ENCODE results near the gene ZNF837. TPM values are rescaled to one million over a fixed set of nuclear protein-coding genes. Genes with fewer than 3 reads are reported as not detected.
"Not testable (repeated sequence)": the region's sequence is repeated elsewhere in the genome, so short reads cannot be mapped to it uniquely, and the experiment has no call there.

ZNF837 gene
- total and polyA plus RNA-seq, 2 donors = 2.9 to 3.8 TPM

GRCh38 chr19:58380037-58380661, 681 bp downstream of the ZNF837 start:
- Histone ChIP-seq H3K27ac (ENCODE audit: low read depth in 1 of 2, low read length in 1 of 2) (peak overlapping the region; percentile 93 to 95), H3K36me3 (ENCODE audit: control insufficient read depth in 2 of 2, insufficient read depth in 2 of 2, low read length in 1 of 2) (no peaks in the 10 kb centered on the region), H3K27me3 (ENCODE audit: control insufficient read depth in 2 of 2, insufficient read depth in 1 of 2, low read length in 1 of 2) (no peaks in the 10 kb centered on the region), H3K4me3 (ENCODE audit: low read length in 2 of 2) (peak overlapping the region; percentile 77), H3K4me1 (ENCODE audit: control insufficient read depth in 2 of 2, insufficient read depth in 2 of 2, low read length in 2 of 2) (peaks cover 19 to 26% of the 10 kb centered on the region in 2 donors), H3K9me3 (ENCODE audit: control insufficient read depth in 2 of 2, insufficient read depth in 1 of 2, low read length in 1 of 2) (no peaks in the 10 kb centered on the region)
- 12% methylated on average over 24 of the region's 24 CpGs for WGBS
- DNase-seq (ENCODE audit: low read depth in 6 of 9, low spot score in 9 of 9) = no peak

- Histone ChIP-seq H3K4me3 (ENCODE audit: low read length in 2 of 2) (no peak overlapping the region), H3K27me3 (ENCODE audit: control insufficient read depth in 2 of 2, insufficient read depth in 1 of 2, low read length in 1 of 2) (no peaks in the 10 kb centered on the region), H3K27ac (ENCODE audit: low read depth in 1 of 2, low read length in 1 of 2) (no peak overlapping the region), H3K4me1 (ENCODE audit: control insufficient read depth in 2 of 2, insufficient read depth in 2 of 2, low read length in 2 of 2) (peaks cover 19 to 26% of the 10 kb centered on the region in 2 donors), H3K9me3 (ENCODE audit: control insufficient read depth in 2 of 2, insufficient read depth in 1 of 2, low read length in 1 of 2) (no peaks in the 10 kb centered on the region), H3K36me3 (ENCODE audit: control insufficient read depth in 2 of 2, insufficient read depth in 2 of 2, low read length in 1 of 2) (no peaks in the 10 kb centered on the region)
- DNase-seq (ENCODE audit: low read depth in 6 of 9, low spot score in 9 of 9) = no peak
- WGBS = 98% methylated on average over 6 of the region's 6 CpGs
Observed at GRCh38 chr19:58379246-58379645, 1.6 kb downstream of the ZNF837 start.

GRCh38 chr19:58376724-58377123, 4.1 kb downstream of the ZNF837 start:
- not testable (repeated sequence) for H3K36me3 ChIP-seq (ENCODE audit: control insufficient read depth in 2 of 2, insufficient read depth in 2 of 2, low read length in 1 of 2); H3K4me3 ChIP-seq (ENCODE audit: low read length in 2 of 2); H3K27ac ChIP-seq (ENCODE audit: low read depth in 1 of 2, low read length in 1 of 2); H3K27me3 ChIP-seq (ENCODE audit: control insufficient read depth in 2 of 2, insufficient read depth in 1 of 2, low read length in 1 of 2); H3K9me3 ChIP-seq (ENCODE audit: control insufficient read depth in 2 of 2, insufficient read depth in 1 of 2, low read length in 1 of 2); DNase-seq (ENCODE audit: low read depth in 6 of 9, low spot score in 9 of 9)
- 97% methylated on average over 7 of the region's 7 CpGs for WGBS
- H3K4me1 ChIP-seq (ENCODE audit: control insufficient read depth in 2 of 2, insufficient read depth in 2 of 2, low read length in 2 of 2) = peaks cover 13 to 19% of the 10 kb centered on the region in 2 donors

DNA sequence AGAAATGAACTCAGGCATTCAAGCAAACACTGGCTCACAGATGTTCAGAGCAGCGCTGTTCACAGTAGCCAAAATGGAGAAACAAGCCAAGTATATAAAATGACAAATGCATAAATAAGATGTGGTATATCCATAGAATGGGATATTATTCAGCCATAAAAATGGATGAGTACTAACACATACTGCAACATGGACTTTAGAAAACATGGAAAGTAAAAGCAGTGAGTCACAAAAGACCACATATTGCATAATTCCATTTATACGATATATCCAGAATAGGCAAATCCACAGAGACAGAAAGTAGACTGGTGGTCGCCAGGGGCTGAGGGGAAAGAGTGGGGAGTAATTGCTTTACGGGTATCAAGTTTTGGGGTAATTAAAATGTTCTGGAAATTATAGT, 6.6 kb downstream of the ZNF837 start:
- no peaks in the 10 kb centered on the region for H3K9me3 ChIP-seq (ENCODE audit: control insufficient read depth in 2 of 2, insufficient read depth in 1 of 2, low read length in 1 of 2)
- H3K27ac ChIP-seq (ENCODE audit: low read depth in 1 of 2, low read length in 1 of 2) = no peak overlapping the region
- WGBS = 96% methylated on average over 4 of the region's 4 CpGs
- H3K4me3 ChIP-seq (ENCODE audit: low read length in 2 of 2) = no peak overlapping the region
- DNase-seq (ENCODE audit: low read depth in 6 of 9, low spot score in 9 of 9) = no peak
- no peaks in the 10 kb centered on the region for H3K36me3 ChIP-seq (ENCODE audit: control insufficient read depth in 2 of 2, insufficient read depth in 2 of 2, low read length in 1 of 2)
- H3K4me1 ChIP-seq (ENCODE audit: control insufficient read depth in 2 of 2, insufficient read depth in 2 of 2, low read length in 2 of 2) = peaks cover under 1% of the 10 kb centered on the region in 2 donors
- H3K27me3 ChIP-seq (ENCODE audit: control insufficient read depth in 2 of 2, insufficient read depth in 1 of 2, low read length in 1 of 2) = no peaks in the 10 kb centered on the region

GRCh38 chr19:58372311-58373133, 8.3 kb downstream of the ZNF837 start:
- no peak overlapping the region for H3K27ac ChIP-seq (ENCODE audit: low read depth in 1 of 2, low read length in 1 of 2)

GRCh38 chr19:58368561-58369360, 12.1 kb downstream of the ZNF837 start:
- peaks cover 0 to 10% of the 10 kb centered on the region in 2 donors for H3K36me3 ChIP-seq (ENCODE audit: control insufficient read depth in 2 of 2, insufficient read depth in 2 of 2, low read length in 1 of 2)
- DNase-seq (ENCODE audit: low read depth in 6 of 9, low spot score in 9 of 9) = no peak
- no peaks in the 10 kb centered on the region for H3K4me1 ChIP-seq (ENCODE audit: control insufficient read depth in 2 of 2, insufficient read depth in 2 of 2, low read length in 2 of 2)
- no peak overlapping the region for H3K27ac ChIP-seq (ENCODE audit: low read depth in 1 of 2, low read length in 1 of 2)
- no peak overlapping the region for H3K4me3 ChIP-seq (ENCODE audit: low read length in 2 of 2)
- 96% methylated on average over 68 of the region's 68 CpGs for WGBS
- H3K27me3 ChIP-seq (ENCODE audit: control insufficient read depth in 2 of 2, insufficient read depth in 1 of 2, low read length in 1 of 2) = no peaks in the 10 kb centered on the region
- H3K9me3 ChIP-seq (ENCODE audit: control insufficient read depth in 2 of 2, insufficient read depth in 1 of 2, low read length in 1 of 2) = no peaks in the 10 kb centered on the region

More at GRCh38 chr19:58372311-58373133, 8.3 kb downstream of the ZNF837 start:
- no peaks in the 10 kb centered on the region for H3K9me3 ChIP-seq (ENCODE audit: control insufficient read depth in 2 of 2, insufficient read depth in 1 of 2, low read length in 1 of 2)
- no peaks in the 10 kb centered on the region for H3K4me1 ChIP-seq (ENCODE audit: control insufficient read depth in 2 of 2, insufficient read depth in 2 of 2, low read length in 2 of 2)
- no peak overlapping the region for H3K4me3 ChIP-seq (ENCODE audit: low read length in 2 of 2)
- 94% methylated on average over 15 of the region's 15 CpGs for WGBS
- DNase-seq (ENCODE audit: low read depth in 6 of 9, low spot score in 9 of 9) = no peak
- peaks cover 0 to 10% of the 10 kb centered on the region in 2 donors for H3K36me3 ChIP-seq (ENCODE audit: control insufficient read depth in 2 of 2, insufficient read depth in 2 of 2, low read length in 1 of 2)
- no peaks in the 10 kb centered on the region for H3K27me3 ChIP-seq (ENCODE audit: control insufficient read depth in 2 of 2, insufficient read depth in 1 of 2, low read length in 1 of 2)

DNA sequence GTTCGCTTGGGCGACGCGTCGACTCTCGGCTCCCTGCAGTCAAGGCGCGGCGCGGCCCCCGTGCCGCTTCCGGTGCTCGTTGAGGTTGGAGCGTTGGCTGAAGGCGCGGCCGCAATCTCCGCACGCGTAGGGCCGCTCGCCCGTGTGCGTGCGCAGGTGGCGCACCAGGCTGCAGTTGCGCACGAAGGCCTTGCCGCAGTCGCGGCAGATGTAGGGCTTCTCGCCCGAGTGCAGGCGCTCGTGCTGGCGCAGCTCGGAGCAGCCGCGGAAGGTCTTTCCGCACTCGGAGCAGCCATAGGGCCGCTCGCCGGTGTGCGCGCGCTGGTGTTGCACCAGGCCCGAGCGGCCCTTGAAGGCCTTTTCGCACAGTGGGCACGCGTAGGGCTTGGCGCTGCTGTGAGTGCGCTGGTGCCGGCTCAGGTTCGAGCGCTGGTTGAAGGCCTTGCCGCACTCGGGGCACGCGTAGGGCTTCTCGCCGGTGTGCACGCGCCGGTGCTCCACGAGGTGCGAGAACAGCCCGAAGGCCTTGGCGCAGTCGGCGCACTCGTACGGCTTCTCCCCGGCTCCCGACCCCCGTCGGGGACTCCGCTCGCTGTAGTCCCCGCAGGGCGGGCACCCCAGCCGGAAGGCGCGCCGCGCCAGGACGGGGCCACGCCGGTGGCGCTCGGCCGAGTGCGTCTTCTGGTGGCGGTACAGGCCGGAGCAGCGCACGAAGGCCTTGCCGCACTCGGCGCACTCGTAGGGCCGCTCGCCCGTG, 13.0 kb downstream of the ZNF837 start:
- peaks cover 0 to under 1% of the 10 kb centered on the region in 2 donors for H3K9me3 ChIP-seq (ENCODE audit: control insufficient read depth in 2 of 2, insufficient read depth in 1 of 2, low read length in 1 of 2)
- H3K27me3 ChIP-seq (ENCODE audit: control insufficient read depth in 2 of 2, insufficient read depth in 1 of 2, low read length in 1 of 2) = no peaks in the 10 kb centered on the region
- no peak overlapping the region for H3K4me3 ChIP-seq (ENCODE audit: low read length in 2 of 2)
- H3K27ac ChIP-seq (ENCODE audit: low read depth in 1 of 2, low read length in 1 of 2) = no peak overlapping the region
- peaks cover 0 to 10% of the 10 kb centered on the region in 2 donors for H3K36me3 ChIP-seq (ENCODE audit: control insufficient read depth in 2 of 2, insufficient read depth in 2 of 2, low read length in 1 of 2)
- WGBS = 85% methylated on average over 106 of the region's 106 CpGs
- peaks cover 0 to 2% of the 10 kb centered on the region in 2 donors for H3K4me1 ChIP-seq (ENCODE audit: control insufficient read depth in 2 of 2, insufficient read depth in 2 of 2, low read length in 2 of 2)
- no peak for DNase-seq (ENCODE audit: low read depth in 6 of 9, low spot score in 9 of 9)

DNA sequence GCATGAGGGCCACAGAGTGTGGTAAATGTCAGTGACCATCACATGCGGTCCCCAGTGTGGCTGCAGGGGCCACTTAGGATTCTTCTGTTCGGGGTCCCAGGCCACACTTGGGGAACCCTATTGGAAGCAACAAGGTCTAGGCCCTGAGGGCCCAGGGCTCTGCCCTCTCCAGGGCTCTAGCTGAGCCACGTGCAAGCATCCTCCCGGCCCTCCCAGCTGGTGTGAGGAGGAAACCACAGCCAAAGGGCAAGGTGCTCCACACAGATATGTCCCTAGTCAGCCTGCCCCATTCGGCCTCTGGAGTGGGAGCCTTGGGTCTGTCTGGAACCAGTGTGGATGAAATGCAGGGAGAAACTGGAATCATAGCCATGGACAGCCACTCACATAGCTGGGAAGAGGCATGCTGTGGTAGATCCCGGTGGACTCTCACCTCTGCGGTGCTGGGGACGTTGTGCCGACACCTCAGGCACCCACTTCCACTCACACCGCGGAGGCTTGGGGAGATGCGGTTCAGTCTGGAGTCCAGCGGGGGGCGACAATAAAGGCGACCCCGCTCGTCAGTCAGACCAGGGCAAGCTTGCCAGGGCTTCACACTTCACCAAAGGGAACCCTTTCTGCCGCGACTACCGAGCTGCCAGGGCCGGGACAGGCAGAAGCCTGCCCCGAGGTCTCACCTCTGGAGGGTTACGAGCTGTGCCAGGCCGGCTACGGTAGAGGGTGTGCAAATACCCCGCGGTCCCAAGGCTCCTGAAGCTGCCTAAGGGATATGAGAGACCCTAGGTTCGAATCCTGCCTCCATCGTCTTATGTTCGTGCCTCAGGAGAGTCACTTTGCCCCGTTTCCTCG, 14.0 kb downstream of the ZNF837 start:
- peaks cover 0 to 10% of the 10 kb centered on the region in 2 donors for H3K36me3 ChIP-seq (ENCODE audit: control insufficient read depth in 2 of 2, insufficient read depth in 2 of 2, low read length in 1 of 2)
- H3K4me1 ChIP-seq (ENCODE audit: control insufficient read depth in 2 of 2, insufficient read depth in 2 of 2, low read length in 2 of 2) = peaks cover under 1 to 8% of the 10 kb centered on the region in 2 donors
- H3K4me3 ChIP-seq (ENCODE audit: low read length in 2 of 2) = no peak overlapping the region
- DNase-seq (ENCODE audit: low read depth in 6 of 9, low spot score in 9 of 9) = no peak
- 95% methylated on average over 32 of the region's 32 CpGs for WGBS
- peaks cover 0 to 4% of the 10 kb centered on the region in 2 donors for H3K27me3 ChIP-seq (ENCODE audit: control insufficient read depth in 2 of 2, insufficient read depth in 1 of 2, low read length in 1 of 2)
- H3K27ac ChIP-seq (ENCODE audit: low read depth in 1 of 2, low read length in 1 of 2) = no peak overlapping the region
- H3K9me3 ChIP-seq (ENCODE audit: control insufficient read depth in 2 of 2, insufficient read depth in 1 of 2, low read length in 1 of 2) = peaks cover 0 to 6% of the 10 kb centered on the region in 2 donors
